Keratinocyte (primary cell): ENCODE data around the gene MARCHF10. TPM values are rescaled to one million over a fixed set of nuclear protein-coding genes. Genes with fewer than 3 reads are reported as not detected.
A peak's percentile ranks its signal among the peaks of the same experiment; 100 is the strongest.

Source experiments
- DNase-seq: peaks from one replicate; pipeline ENCODE4 v3.0.0-alpha.2; 2011; ENCODE audit warnings: low read depth, missing footprints, low spot score
- FAIRE-seq: peaks from 2 replicates; lab custom pipeline; 2011; peaks lifted over from hg19 to GRCh38; lab: Jason Lieb, UNC
- H2AFZ ChIP-seq: 2 replicates; pipeline ENCODE4 v1.6.0; 2012; ENCODE audit warnings: low read length, control low read depth, inconsistent platforms; ENCODE audit not compliant: control insufficient read depth
- H3K27ac ChIP-seq: 2 replicates; pipeline ENCODE4 v1.5.1; 2011; ENCODE audit warnings: low read length; ENCODE audit not compliant: control insufficient read depth, insufficient read depth
- H3K27me3 ChIP-seq: 3 replicates; pipeline ENCODE4 v1.6.0; 2011; ENCODE audit warnings: low read length; ENCODE audit not compliant: control insufficient read depth, insufficient read depth; ENCODE audit errors: extremely low read depth
- H3K36me3 ChIP-seq, 2 experiments: 2 replicates in 1 of 2; 3 replicates in 1 of 2; pipeline ENCODE4 v1.5.1; 2011; ENCODE audit warnings: low read length in 2 of 2, mild to moderate bottlenecking in 1 of 2; ENCODE audit not compliant: control insufficient read depth in 2 of 2, insufficient read depth in 2 of 2; ENCODE audit errors: extremely low read depth in 1 of 2
- H3K4me1 ChIP-seq: 3 replicates; pipeline ENCODE4 v1.5.1; 2011; ENCODE audit warnings: low read length; ENCODE audit not compliant: control insufficient read depth, insufficient read depth; ENCODE audit errors: extremely low read depth
- H3K4me2 ChIP-seq: 3 replicates; pipeline ENCODE4 v1.6.0; 2011; ENCODE audit warnings: low read depth, low read length; ENCODE audit not compliant: control insufficient read depth, insufficient read depth; ENCODE audit errors: extremely low read depth
- H3K4me3 ChIP-seq, 3 experiments: fragments of 200-600 bp in 1 of 3; sonication (generic) in 1 of 3; 2 replicates in 2 of 3; 3 replicates in 1 of 3; pipeline ENCODE4 v1.5.1; 2011 to 2016; ENCODE audit warnings: low read length in 3 of 3, mild to moderate bottlenecking in 3 of 3, control low read depth in 2 of 3, inconsistent platforms in 1 of 3, low read depth in 1 of 3, mixed read lengths in 1 of 3, mixed run types in 1 of 3, moderate library complexity in 1 of 3; ENCODE audit not compliant: control insufficient read depth in 2 of 3, insufficient read depth in 2 of 3; ENCODE audit errors: extremely low read depth in 1 of 3
- H3K79me2 ChIP-seq: 2 replicates; pipeline ENCODE4 v1.6.0; 2012; ENCODE audit warnings: low read length; ENCODE audit not compliant: control insufficient read depth, insufficient read depth
- H3K9ac ChIP-seq: 3 replicates; pipeline ENCODE4 v1.6.0; 2011; ENCODE audit warnings: low read length; ENCODE audit not compliant: control insufficient read depth, insufficient read depth; ENCODE audit errors: extremely low read depth
- H3K9me1 ChIP-seq: 3 replicates; pipeline ENCODE4 v1.6.0; 2011; ENCODE audit warnings: low read length; ENCODE audit not compliant: control insufficient read depth, insufficient read depth; ENCODE audit errors: extremely low read depth
- H3K9me3 ChIP-seq: 2 replicates; pipeline ENCODE4 v1.5.1; 2012; ENCODE audit warnings: low read depth, low read length; ENCODE audit not compliant: control insufficient read depth
- H4K20me1 ChIP-seq: 3 replicates; pipeline ENCODE4 v1.6.0; 2011; ENCODE audit warnings: low read length; ENCODE audit not compliant: control insufficient read depth, insufficient read depth; ENCODE audit errors: extremely low read depth
- CTCF ChIP-seq, 3 experiments: IDR thresholded peaks in 1 of 3; conservative IDR thresholded peaks in 1 of 3; optimal IDR thresholded peaks in 1 of 3; 2 replicates in 2 of 3; 3 replicates in 1 of 3; pipeline versions ENCODE3 to v1.5.1; 2011; ENCODE audit warnings: low read length in 3 of 3, mild to moderate bottlenecking in 3 of 3, moderate library complexity in 2 of 3, control low read depth in 1 of 3, inconsistent platforms in 1 of 3; ENCODE audit not compliant: insufficient read depth in 2 of 3; ENCODE audit errors: extremely low read depth in 1 of 3
- EZH2 ChIP-seq: IDR thresholded peaks from one replicate; pipeline ENCODE4 v1.6.1; 2012; ENCODE audit warnings: inconsistent platforms, mild to moderate bottlenecking, low read length, moderate library complexity
- dilution Hi-C: fragments of 300-500 bp; cut with MboI; formaldehyde crosslinking; loops from one replicate; pipeline ENCODE4 v1.7.0; 2020; ENCODE audit warnings: low sequenced_read_pairs; ENCODE audit not compliant: extremely low pct_ligation_motif_present
- polyA plus RNA-seq, 5 experiments: library from polyadenylated mRNA; depleted of rRNA in 3 of 5; stranded (reverse) in 3 of 5; stranded (forward) in 1 of 5; unstranded in 1 of 5; fragments of >200 nt; gene quantifications; 1 replicate in 1 of 5; 2 replicates in 3 of 5; 3 replicates in 1 of 5; pipeline versions ENCODE4 v1.2.1 to v1.2.3, GENCODE V29; 2011 to 2012; ENCODE audit warnings: missing spikeins in 2 of 5, low read depth in 1 of 5, low replicate concordance in 1 of 5

Gene MARCHF10
- polyA plus RNA-seq, 1 donor (not counting 4 experiments of a cell fraction or from before 2014, with no cell fraction given), result not detected

GRCh38 chr17:62761884-62762283 is 46.2 kb downstream of the MARCHF10 start:
- FAIRE-seq, result peak; percentile 99

GRCh38 chr17:62760945-62761267 is 47.2 kb downstream of the MARCHF10 start:
- H3K79me2 ChIP-seq, result no peaks in the 10 kb centered on the region
- no peaks in the 10 kb centered on the region for H4K20me1 ChIP-seq
- TF ChIP-seq CTCF (optimal IDR thresholded peaks at IDR 0.05 in 1 of 3, IDR thresholded peaks at IDR 0.05 in 1 of 3, conservative IDR thresholded peaks at IDR 0.05 in 1 of 3; ENCODE audit: extremely low read depth in 1 of 3, insufficient read depth in 2 of 3, low read length in 3 of 3) (no peak), EZH2 (no peak)
- H3K9ac ChIP-seq, result no peak overlapping the region
- no peak for DNase-seq
- H3K4me1 ChIP-seq, result peaks cover 14% of the 10 kb centered on the region
- no peak overlapping the region for H3K4me3 ChIP-seq
- no peak overlapping the region for H3K27ac ChIP-seq
- FAIRE-seq, result no peak
- dilution Hi-C loops, result no loop called here
- no peaks in the 10 kb centered on the region for H3K36me3 ChIP-seq
- H3K27me3 ChIP-seq, result no peaks in the 10 kb centered on the region
- H3K4me2 ChIP-seq, result no peak overlapping the region
- no peak overlapping the region for H2AFZ ChIP-seq
- H3K9me3 ChIP-seq, result no peaks in the 10 kb centered on the region
- H3K9me1 ChIP-seq, result no peaks in the 10 kb centered on the region

More at GRCh38 chr17:62761884-62762283, 46.2 kb downstream of the MARCHF10 start:
- Histone ChIP-seq H3K27ac (no peak overlapping the region), H3K36me3 (no peaks in the 10 kb centered on the region), H3K9me3 (no peaks in the 10 kb centered on the region), H3K9ac (no peak overlapping the region), H3K4me1 (peaks cover 14% of the 10 kb centered on the region), H3K4me2 (peak overlapping the region; percentile 34), H3K27me3 (no peaks in the 10 kb centered on the region), H3K4me3 (no peak overlapping the region), H3K79me2 (no peaks in the 10 kb centered on the region), H2AFZ (no peak overlapping the region), H4K20me1 (no peaks in the 10 kb centered on the region), H3K9me1 (no peaks in the 10 kb centered on the region)
- DNase-seq, result peak; percentile 84
- TF ChIP-seq EZH2 (no peak), CTCF (optimal IDR thresholded peaks at IDR 0.05 in 1 of 3, IDR thresholded peaks at IDR 0.05 in 1 of 3, conservative IDR thresholded peaks at IDR 0.05 in 1 of 3; ENCODE audit: extremely low read depth in 1 of 3, insufficient read depth in 2 of 3, low read length in 3 of 3) (no peak)
- dilution Hi-C loops, result no loop called here
